HG02884 (cell line): Measurements from ENCODE around the gene SUGCT.

Experiments
- ATAC-seq: cut with Tn5 transposase; IDR thresholded peaks from one replicate; pipeline ENCODE4 v1.9.1; 2021; ENCODE audit warnings: mild to moderate bottlenecking, moderate library complexity; ENCODE audit not compliant: unreplicated experiment

The SUGCT gene

DNA sequence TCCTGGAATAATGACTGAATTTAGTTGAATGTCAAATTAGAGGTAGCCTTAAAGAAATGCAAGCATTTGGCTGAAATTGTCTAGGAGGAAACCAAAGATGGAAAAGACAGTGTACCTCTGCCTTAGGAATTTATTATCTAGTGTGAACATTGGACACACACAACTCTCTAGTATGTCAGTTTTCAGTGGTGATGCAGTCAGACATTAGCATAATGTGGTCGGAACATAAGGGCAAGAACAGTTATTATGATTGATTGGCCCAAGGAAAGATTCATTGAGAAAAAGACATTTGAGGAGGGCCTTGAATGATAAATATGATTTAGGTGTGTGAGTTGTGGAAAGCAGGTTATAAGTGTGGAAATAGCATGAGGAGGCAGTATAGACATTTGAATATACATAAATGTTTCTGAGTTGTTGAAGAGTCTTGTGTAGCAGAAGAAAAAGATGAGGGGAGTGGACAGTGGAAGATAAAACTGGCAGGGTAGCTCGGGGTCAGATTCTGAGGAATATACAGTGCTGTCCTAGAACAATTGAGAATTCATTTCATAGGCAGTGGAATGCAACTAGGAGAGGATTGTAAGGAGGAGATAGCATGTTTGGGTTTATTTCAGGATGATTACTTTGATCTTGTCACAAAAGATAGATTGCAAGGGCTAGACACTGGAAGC lies 414.7 kb downstream of the SUGCT start:
- ATAC-seq, result no peak

DNA sequence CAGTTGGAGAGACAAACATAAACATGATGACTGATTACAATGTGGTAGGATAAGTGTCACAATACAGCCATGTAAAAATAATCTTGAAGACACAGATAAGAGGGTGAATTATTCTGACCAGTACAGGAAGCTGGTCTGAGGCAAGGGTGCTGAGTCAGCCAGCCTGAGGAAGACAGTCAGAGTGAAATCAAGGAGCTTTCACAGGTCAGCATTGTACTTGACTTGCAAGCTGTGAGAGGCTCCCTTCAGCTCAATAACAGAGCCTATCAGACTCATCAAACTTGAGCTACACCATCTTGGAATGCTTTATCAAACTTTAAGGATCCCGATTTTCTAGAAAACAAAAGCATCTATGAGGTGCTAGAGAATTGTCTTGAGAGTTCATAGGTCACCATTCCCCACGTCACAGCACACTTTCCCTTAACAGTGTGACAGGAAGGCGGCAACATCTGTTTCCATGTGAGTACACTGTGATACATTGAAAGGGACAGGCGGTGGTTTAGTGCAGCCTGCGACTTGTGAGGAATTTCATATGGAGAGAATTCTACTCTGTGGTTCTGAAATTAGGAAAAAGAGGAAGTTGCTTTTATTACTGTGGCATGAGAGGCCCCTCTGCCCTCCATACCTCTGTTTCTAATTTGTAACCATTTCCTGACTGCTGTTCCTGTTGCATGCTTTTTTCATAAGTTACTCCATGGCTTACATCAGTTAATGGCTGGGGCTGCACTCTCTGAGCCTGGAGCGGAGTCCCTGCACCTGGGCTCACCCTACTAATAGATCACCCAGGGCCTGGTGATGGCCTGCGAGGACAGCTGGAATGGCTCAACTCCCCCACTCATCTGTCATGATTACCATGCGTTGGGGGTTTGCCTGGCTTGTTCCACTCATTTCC lies 417.1 kb downstream of the SUGCT start:
- ATAC-seq, result peak; percentile 91

DNA sequence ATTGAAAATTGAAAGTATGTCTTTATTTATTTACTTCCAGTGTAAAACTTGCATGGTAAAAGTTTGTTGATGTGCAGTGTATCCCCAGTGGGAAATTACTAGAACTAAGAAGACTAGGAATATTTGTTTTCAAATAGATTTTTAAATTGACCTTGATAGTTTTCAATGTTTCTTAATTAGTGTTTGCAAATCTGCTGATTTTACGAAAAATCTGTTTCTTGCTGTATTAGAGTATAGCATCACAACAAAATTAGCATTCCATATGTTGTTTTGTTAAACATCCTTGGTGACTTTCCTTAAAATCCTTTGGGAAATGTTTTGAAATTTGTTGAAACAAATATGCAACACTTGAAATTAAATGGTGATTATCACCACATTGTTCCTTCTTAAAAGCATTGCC lies 425.9 kb downstream of the SUGCT start:
- no peak for ATAC-seq

DNA sequence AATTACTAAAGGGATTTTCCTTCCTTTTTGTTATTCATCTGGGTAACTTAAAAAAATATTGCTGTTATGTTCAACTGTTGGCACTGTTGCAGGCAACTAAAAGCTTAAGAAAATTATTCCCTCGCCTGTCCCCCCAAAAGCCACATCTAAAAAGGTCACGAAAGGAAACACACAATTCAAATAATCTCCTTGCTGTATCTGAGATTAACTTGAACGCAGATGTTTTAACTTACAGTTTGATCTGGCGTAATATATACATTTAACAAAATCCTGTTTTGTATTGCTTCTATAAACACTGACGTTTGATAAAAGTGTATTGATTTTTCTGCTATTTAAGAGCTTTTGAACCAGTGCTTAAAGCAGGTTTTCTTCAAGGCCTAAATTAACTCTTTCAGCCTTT lies 432.1 kb downstream of the SUGCT start:
- ATAC-seq, result no peak

DNA sequence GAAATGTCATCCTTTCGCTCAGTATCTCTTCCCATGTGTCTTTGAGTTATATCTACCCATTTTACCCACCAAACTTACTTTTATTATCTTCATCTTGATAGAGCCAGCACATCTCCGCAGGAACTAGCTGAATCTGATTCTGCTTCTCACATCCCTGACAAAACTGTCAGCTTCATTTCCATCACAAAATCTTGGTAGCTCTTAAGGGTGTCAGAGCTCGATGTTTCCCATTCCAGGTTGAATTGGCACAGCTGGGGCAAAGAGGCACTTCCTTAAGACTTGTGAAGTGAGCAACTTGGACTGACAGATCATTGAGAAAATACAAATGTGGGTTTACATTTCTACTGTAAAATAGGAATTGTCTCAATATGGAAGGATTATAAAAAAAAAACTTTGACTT lies 434.5 kb downstream of the SUGCT start:
- no peak for ATAC-seq

DNA sequence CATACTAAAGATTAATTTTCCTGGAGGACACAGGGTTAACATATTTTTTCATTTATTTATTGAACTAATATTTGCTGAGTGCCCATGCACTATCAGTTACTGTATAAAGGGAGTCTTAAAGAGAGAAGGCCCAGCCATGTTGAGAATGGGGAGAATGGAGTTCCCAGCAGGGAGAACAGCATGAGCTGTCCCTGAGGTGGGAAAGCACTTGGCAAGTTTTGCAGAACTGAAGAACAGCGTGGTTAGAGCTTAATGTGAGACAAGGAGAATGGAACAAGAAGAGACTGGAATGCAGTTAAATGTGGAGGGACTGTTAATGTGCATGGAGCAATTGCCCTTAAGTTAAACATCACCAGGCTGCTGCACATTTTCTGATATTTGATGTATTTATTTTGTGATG lies 435.4 kb downstream of the SUGCT start:
- ATAC-seq, result no peak

DNA sequence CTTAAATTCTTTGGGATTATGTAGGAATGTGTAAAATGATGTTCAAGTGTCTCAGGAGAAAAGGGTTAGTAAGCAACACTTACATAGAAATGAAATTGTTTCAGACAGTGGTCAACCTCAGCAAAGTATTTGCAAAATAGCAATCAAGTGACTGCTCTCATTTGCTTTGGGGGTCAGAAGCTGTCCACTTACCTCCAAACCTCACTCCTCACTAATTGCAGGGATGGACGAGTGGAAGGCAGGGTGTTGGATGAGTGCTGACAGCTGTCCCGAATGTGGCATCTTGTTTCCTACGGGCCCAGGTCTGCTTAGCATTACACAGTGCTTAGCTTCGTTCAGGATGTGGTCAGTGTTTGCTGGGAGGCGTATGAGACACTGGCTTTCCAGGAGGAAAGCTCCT lies 437.0 kb downstream of the SUGCT start:
- no peak for ATAC-seq

DNA sequence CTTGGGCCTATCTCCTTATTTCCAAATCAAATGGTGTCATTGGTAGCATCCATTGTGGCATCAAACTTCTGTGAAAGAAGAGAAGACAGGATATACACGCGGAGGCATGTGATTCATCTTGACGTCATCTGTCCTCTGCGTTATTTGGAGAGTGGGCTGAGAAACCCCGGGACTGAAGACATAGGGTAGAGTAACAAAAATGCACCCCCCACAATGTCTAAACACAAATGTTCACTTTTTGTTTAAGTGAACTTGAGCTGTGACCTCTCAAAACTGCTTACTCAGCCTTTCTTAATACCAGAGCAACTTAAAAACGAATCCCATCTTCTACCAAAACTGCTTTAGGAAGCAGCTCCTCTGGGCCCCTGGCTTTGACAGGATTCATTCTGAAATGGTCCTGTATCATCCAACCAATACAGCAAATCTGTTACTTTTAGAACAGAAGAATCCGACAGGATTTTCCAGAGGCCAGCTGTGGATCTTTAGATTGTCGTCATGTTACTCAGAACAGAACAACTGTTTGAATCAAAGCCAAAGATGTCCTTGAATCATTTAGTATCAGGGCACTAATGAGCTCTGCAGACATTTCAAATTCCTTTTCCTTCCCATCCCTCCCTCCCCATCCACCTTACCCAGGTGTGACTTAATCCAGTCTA lies 438.1 kb downstream of the SUGCT start:
- no peak for ATAC-seq

DNA sequence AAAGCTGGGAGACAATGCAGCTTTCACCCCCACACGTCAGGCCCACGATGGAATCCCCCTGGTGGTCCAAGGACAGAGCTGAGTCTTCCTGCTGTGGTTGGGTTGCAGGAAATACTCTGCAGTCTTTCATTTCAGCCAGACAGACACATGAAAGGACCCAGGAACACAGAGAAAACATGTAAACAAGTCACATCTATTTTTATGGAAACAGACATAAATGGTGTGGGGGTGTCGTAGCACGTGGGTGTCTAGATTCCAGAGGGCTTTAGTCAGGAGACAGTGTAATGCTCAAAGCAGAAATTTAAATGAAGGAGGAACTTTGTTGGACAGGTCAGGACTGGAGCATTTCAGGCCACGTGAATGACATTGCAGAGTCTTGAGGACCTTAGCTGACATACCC lies 444.6 kb downstream of the SUGCT start:
- no peak for ATAC-seq

DNA sequence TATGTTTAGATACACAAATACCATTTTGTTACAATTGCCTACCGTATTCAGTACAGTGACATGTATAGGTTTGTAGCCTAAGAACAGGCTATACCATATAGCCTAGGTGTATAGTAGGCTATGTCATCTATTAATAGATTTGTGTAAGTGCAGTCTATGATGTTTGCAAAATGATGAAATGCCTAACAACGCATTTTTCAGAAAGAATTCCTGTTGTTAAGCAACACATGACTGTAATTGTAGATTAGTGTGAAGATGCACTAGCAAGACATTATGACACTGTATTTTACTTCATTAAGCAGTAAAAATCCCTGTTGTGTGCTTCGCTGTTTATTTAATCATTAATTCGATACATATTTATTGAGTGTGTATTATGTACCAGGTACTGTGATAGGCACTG lies 446.0 kb downstream of the SUGCT start:
- no peak for ATAC-seq

DNA sequence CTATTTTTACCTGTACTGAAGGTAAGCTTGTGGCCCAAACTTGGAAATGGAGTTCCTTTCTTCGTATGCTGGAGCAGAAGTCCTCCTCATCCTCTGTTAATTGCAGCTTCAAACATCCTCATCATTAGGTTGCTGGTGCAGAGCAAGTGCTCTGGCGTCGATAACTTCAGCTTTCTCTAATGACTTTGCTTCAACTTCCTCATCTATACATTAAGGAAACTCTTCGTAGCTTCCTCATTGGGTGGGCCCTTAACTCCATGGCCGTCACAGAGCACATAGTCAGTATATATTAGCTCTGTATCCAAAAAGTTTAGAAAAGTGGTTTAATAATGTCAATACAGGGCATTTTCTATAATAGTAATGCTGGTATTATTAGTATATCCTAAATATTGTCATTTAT lies 447.7 kb downstream of the SUGCT start:
- ATAC-seq, result no peak

DNA sequence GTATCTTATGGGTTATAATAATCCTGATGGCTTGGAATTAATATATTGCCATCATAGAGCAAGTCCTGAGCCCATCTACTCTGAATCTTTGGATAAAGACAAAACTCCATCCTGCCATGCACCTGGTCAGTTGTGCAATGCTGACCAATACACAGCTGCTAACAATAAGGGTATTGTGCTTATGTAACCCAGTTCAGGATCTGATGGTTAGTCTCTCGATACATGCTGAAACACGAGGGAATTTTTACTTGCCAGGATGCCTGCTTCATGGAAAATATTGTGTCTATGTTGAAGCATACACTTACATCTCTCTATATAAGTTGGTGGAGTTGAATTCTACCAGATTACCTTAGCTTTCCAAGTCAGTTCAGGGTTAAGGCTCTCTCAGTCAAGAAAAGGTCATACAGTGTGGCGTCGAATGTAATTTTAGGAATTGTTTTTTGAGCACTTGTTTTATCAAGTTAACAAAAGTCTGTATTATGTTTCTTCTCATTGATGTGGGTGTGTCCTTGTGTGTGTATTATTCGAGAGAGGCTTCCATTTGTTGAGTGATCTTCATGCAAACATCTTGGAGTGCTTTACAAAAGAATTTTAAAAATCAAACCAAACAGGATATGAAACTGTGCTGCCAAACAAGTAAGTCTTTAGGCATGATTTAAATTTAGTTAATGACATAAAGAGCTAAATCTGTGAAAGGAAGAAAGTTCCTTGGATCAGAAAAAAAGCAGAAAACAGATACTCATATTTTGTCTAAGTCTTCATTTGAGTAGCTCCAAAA lies 449.1 kb downstream of the SUGCT start:
- no peak for ATAC-seq

DNA sequence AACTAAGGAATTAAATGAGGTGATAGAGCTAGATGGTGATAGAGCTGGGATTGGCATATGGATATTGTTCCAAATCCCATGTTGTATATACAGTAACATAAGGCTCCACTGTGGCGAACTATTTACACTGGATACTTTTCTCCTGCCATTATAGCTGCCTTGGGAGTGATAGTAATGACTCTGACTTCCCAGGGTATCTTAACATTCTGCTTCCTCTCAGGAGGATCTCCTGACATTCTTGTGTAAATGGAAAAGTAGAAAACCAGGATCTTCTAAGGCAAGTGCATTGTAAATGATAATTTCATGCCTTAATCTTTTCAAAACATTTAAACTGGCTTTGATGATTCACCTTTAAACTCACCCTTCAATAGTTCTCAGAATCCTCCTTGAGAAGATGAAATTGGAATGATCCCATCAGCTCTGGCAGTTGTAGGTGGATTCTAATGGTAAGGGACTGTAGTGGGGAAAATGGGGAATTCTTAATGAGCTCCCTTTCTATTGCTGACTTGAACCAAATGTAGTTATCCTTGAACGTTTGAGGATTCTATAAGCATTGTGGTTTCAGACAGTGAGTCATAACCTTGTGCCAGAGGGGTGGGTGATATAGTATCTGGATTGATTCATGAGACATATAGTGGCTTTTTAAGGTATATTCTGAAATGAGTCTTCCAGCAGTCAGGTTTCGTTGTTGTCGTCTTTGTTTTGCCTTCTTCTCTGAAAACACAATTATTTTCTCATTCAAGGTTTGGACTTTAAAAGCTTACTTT lies 450.0 kb downstream of the SUGCT start:
- no peak for ATAC-seq

DNA sequence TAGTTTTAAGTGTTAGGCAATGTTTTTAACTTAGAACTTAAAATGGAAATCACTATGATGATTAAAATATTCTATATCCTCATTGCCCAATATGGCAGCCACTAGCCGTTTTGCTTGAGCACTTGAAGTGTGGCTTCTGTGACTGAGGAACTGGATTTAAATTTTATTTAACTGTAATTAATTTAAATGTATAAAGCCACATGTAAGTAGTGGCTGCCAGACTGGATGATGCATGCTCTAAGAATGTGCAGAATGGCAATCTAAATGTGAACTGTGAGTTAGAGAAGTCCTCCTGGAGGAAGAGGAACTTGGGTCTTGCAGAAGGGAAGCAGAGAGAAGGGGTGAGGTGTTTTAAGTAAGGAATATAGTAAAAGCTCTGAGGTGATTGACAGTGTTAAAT lies 451.4 kb downstream of the SUGCT start:
- ATAC-seq, result no peak

DNA sequence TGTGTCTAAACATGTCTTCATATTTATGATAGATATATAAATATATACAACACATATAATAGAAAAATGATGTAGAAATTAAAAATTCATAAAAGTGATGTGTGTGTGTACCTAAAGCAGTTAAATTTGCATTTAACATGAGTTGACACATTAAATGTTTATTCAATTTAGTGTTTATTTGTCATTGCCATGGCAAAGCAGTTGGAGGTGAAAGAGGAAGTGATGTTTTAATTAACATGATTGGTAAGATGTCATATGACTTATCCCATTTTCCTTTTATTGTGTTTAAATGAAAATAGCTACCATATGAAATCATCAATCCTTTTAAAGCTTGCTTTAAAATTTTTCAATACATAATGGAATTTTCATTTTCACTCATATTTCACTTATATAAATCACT lies 452.6 kb downstream of the SUGCT start:
- no peak for ATAC-seq

DNA sequence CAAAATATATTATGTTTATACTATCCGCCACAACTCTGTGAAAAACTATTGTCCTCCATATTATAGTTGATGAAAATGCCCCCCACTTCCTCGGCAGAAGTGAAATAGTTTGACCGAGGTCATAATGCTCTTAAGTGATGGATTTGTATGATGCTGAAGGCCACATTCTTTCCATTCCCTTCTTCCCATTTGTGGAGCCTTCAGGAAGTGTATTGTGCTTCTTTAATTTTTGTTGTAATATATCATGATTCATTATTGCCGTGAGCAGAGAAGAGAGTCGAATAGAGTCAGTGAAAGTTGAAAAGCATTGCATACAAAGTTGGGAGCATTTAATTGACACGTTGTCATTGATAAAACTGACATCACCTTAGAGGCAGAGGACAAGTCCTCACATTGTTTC lies 460.3 kb downstream of the SUGCT start:
- no peak for ATAC-seq

DNA sequence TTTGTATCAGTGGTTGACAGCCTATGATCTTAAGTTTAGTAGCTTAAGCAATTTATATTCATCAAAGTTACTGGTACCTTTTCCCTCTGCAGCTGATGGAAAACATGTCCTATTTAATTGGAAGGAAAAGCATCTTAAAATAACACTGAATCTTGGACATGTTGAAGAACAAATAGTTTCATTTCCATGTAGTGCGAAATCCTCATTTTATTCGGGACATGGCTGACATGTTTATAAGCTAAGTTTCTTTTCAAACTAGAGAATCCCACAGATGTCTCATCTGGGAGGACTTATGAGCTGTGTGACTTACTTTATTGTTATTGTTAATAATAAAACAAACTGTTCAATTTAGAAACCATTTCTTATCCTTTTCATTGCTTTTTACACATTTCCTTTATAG lies 461.0 kb downstream of the SUGCT start:
- no peak for ATAC-seq

DNA sequence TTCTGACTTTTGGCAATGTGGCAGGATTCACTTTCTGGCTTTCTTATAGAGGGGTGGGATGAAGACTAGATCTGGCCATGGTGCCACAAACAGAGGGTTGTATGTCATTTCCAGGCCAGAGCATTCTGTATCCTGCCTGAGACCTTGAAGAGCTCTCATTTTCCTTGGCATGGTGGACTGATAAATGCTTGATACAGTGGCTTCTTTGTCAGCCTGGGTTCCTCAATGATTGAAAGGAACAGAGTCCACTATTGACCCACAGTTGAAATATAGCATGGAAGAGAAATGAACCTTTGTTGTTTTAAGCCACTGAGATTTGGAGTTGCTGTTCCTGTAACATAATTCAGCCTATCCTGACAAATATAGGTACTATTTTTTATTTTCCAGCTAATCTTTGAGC lies 462.7 kb downstream of the SUGCT start:
- no peak for ATAC-seq

DNA sequence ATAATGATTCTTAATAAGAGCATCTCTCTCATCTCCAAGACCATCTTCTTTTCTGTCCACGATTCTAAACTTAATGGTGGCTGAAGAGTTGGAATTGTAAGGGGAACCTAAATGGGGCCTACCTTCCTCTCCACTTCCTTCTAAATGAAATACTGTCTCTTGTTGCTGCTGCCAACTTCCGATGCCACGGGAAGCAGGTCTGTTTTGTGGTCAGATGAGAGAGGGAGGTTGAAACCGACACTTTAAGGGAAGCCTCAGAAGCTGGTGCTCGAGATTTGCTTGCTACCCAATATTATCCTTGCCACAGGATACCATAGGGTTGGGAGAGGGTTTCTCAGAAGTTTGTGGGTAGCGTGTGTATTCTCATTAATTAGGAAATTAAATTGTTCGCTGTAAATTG lies 464.1 kb downstream of the SUGCT start:
- ATAC-seq, result no peak

DNA sequence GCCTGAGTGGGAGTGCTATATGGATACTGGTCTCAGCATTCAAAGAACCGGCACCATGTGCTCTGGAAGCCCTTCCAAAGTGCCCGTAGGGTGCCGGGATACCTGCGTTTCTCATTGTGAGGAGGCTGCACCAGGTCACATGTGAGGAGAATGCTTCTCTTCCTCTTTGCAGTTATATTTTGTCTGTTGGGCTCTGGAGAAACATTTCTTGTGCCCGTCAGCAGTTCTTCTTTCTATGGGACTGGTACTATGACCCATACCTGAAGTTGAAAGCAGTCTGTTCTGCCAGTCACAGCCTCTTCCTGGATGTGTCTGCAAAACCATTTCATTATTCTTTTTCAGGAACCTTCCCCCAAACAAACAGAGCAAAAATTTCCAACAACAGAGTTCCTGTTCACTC lies 465.0 kb downstream of the SUGCT start:
- no peak for ATAC-seq
